ENCODE data around the gene MZT2A.
"Not testable (repeated sequence)": the region's sequence is repeated elsewhere in the genome, so short reads cannot be mapped to it uniquely, and the experiment has no call there.

DNA sequence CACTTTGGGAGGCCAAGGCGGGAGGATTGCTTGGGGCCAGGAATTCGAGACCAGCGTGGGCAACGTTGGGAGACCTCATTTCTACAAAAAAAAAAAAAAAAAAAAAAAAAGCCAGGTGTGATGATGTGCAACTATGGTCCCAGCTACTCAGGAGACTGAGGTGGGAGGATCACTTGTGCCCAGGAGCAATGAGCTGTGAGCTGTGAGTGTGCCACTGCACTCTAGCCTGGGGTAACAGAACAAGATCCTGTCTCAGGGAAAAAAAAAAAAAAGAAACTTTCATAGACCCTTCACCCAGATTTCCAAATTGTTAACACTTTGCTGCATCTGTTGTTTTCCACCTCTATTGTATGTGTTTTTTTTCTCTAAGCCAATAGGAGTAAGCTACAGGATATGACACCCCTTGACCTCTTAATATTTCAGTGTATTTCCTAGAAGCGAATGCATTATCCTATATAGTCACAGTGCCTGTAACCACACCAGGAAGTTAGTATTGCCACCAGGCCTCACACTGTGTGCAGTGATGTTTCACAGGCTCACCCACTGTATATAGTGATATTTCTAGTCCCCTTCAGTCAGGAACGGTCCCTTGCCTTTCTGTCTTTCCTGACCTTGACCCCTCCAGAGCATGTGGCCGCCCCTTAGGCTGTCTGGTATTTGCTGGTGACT lies 12.0 kb upstream of the MZT2A start:
- TF ChIP-seq TARDBP (IDR thresholded peaks at IDR 0.05); FOXK2 (IDR thresholded peaks at IDR 0.05); NFRKB (IDR thresholded peaks at IDR 0.05); CTBP1 (IDR thresholded peaks at IDR 0.05; ENCODE audit: borderline replicate concordance); SP1 (IDR thresholded peaks at IDR 0.05): not testable (repeated sequence)
